ENCODE measurements around the gene ERVFRD-1. TPM values are rescaled to one million over a fixed set of nuclear protein-coding genes. Genes with fewer than 3 reads are reported as not detected.

Gene ERVFRD-1
- total and polyA plus RNA-seq, 2 of the 13 experiments (the other 11 are each of a cell fraction or from before 2014, with no cell fraction given), result not detected

- FAIRE-seq (no peak), ATAC-seq (no peak), DNase-seq (ENCODE audit: low spot score) (no peak)
- BruUV-seq (replicated peaks), result no TSS peak
- Histone ChIP-seq H4K20me1 (ENCODE audit: insufficient read depth, low read length) (no peaks in the 10 kb centered on the region; the same call in none of the 2 replicates), H3K4me1 (ENCODE audit: insufficient read depth, low read length) (peaks cover 14% of the 10 kb centered on the region; the same call in 1 of the 2 replicates), H3K9ac (ENCODE audit: insufficient read depth, low read depth, low read length) (no peak overlapping the region), H3K27me3 (ENCODE audit: control insufficient read depth in 1 of 2, insufficient read depth in 2 of 2, low read length in 2 of 2) (no peaks in the 10 kb centered on the region), H3K36me3 (replicated peaks in 1 of 2; ENCODE audit: control insufficient read depth in 1 of 2, insufficient read depth in 2 of 2, low read length in 2 of 2) (no peaks in the 10 kb centered on the region), H3K4me2 (ENCODE audit: low read depth, low read length) (no peak overlapping the region), H3K4me3 (replicated peaks in 1 of 3; ENCODE audit: insufficient read depth in 1 of 3, low read depth in 2 of 3, low read length in 3 of 3) (no peak overlapping the region), H3K27ac (ENCODE audit: extremely low read length, insufficient read depth, low read length) (no peak overlapping the region), H3K79me2 (ENCODE audit: insufficient read depth, low read length) (peaks cover 80% of the 10 kb centered on the region), H2AFZ (ENCODE audit: low read length) (no peak overlapping the region), H3K9me3 (ENCODE audit: low read length) (no peaks in the 10 kb centered on the region)
- ChIA-PET CTCF (ENCODE audit: low intra/inter-chr PET ratio, low total read pairs) (no interaction called here), POLR2A (no interaction called here)
- no peak for TF ChIP-seq NFE2 (CRISPR knock-in tag; IDR thresholded peaks at IDR 0.05)
- TF ChIP-seq ZNF691 (CRISPR knock-in tag; IDR thresholded peaks at IDR 0.05; ENCODE audit: borderline replicate concordance, low read depth), result no peak
- no peak for TF ChIP-seq ZFP90 (CRISPR knock-in tag; IDR thresholded peaks at IDR 0.05; ENCODE audit: borderline replicate concordance)
- TF ChIP-seq ZBTB49 (CRISPR knock-in tag; IDR thresholded peaks at IDR 0.05; ENCODE audit: borderline replicate concordance), result no peak
- no peak for TF ChIP-seq PAWR (CRISPR knock-in tag; IDR thresholded peaks at IDR 0.05; ENCODE audit: borderline replicate concordance)
- WGBS (ENCODE audit: low lambda C conversion rate), result 98% methylated on average over 4 of the region's 4 CpGs
- in situ Hi-C loops (cut with HindIII; ENCODE audit: extremely low pct_ligation_motif_present, low pct_unique_long_range_greater_than_20kb) (no loop called here), intact Hi-C loops (cut with micrococcal nuclease; ENCODE audit: unreplicated experiment) (no loop called here)
Measured at GRCh38 chr6:11113038-11113437, 1.5 kb upstream of the ERVFRD-1 start.

Measured in HepG2 (cell line).